Immature natural killer cell (primary cell): Measurements from ENCODE around the gene SCG3. TPM values are rescaled to one million over a fixed set of nuclear protein-coding genes. Genes with fewer than 3 reads are reported as not detected.
"Not testable (repeated sequence)": the region's sequence is repeated elsewhere in the genome, so short reads cannot be mapped to it uniquely, and the experiment has no call there.

Source experiments
- DNase-seq, 3 donors: peaks; one replicate each; pipeline ENCODE4 v3.0.0; 2022; ENCODE audit warnings: mixed read lengths in 1 of 3
- H3K27ac Mint-ChIP-seq, 6 donors: one replicate each; pipeline ENCODE4 v1.8.0; 2020; ENCODE audit warnings: mixed read lengths in 6 of 6, mild to moderate bottlenecking in 5 of 6, inconsistent platforms in 4 of 6, moderate library complexity in 3 of 6
- H3K27me3 Mint-ChIP-seq, 3 donors: one replicate each; pipeline ENCODE4 v1.8.0; 2020 to 2021; ENCODE audit warnings: low read depth in 3 of 3, mild to moderate bottlenecking in 3 of 3, mixed read lengths in 3 of 3, moderate library complexity in 3 of 3, inconsistent platforms in 1 of 3
- H3K36me3 Mint-ChIP-seq, 3 donors: one replicate each; pipeline ENCODE4 v1.8.0; 2020; ENCODE audit warnings: mixed read lengths in 3 of 3, inconsistent platforms in 2 of 3, mild to moderate bottlenecking in 2 of 3
- H3K4me1 Mint-ChIP-seq, 2 donors: one replicate each; pipeline ENCODE4 v1.8.0; 2020; ENCODE audit warnings: inconsistent platforms in 2 of 2, mild to moderate bottlenecking in 2 of 2, mixed read lengths in 2 of 2, moderate library complexity in 1 of 2
- H3K4me3 Mint-ChIP-seq, 5 donors: one replicate each; pipeline ENCODE4 v1.8.0; 2020; ENCODE audit warnings: mild to moderate bottlenecking in 5 of 5, mixed read lengths in 5 of 5, inconsistent platforms in 3 of 5, moderate library complexity in 3 of 5
- H3K9me3 Mint-ChIP-seq, 6 donors: one replicate each; pipeline ENCODE4 v1.8.0; 2020; ENCODE audit warnings: mild to moderate bottlenecking in 6 of 6, mixed read lengths in 6 of 6, inconsistent platforms in 4 of 6, moderate library complexity in 3 of 6
- polyA plus RNA-seq, 3 donors: library from polyadenylated mRNA; unstranded; fragments of 300-500 nt; fragmentation: Illumina TruSeq; gene quantifications; one replicate each; pipeline ENCODE4 v1.2.3, GENCODE V29; 2021

SCG3 gene
- polyA plus RNA-seq, result not detected

GRCh38 chr15:51681303-51681963 lies at the start of gene SCG3:
Gene SCG3, plus strand, starts transcription at chr15:51681503. Its CDS starts 253 bp downstream, at chr15:51681756.
- peaks cover 0 to 2% of the 10 kb centered on the region in 2 donors for H3K4me1 Mint-ChIP-seq
- H3K9me3 Mint-ChIP-seq, result peaks cover 0 to 4% (median 0%) of the 10 kb centered on the region in 6 donors

GRCh38 chr15:51634591-51635198 lies 46.6 kb upstream of the SCG3 start:
- H3K4me3 Mint-ChIP-seq, result no peak overlapping the region
- peaks cover 0 to 2% (median 0%) of the 10 kb centered on the region in 6 donors for H3K9me3 Mint-ChIP-seq
- H3K27ac Mint-ChIP-seq, result no peak overlapping the region
- DNase-seq, result no peak
- H3K27me3 Mint-ChIP-seq, result peaks cover 0 to 6% (median 2%) of the 10 kb centered on the region in 3 donors
- H3K36me3 Mint-ChIP-seq, result no peaks in the 10 kb centered on the region
- peaks cover 0 to 4% of the 10 kb centered on the region in 2 donors for H3K4me1 Mint-ChIP-seq

More at GRCh38 chr15:51681303-51681963, at the start of gene SCG3:
- no peak within 1 kb of the TSS for H3K27ac Mint-ChIP-seq
- H3K4me3 Mint-ChIP-seq, result peak within 1 kb of the TSS in 1 of 5 donors; percentile 12
- DNase-seq, result peak; percentile 23 to 26 (median 24)
- peaks cover 12 to 19% (median 14%) of the 10 kb centered on the region in 3 donors for H3K27me3 Mint-ChIP-seq
- no peaks in the 10 kb centered on the region for H3K36me3 Mint-ChIP-seq

- Mint-ChIP-seq H3K27me3 (peaks cover 0 to 5% (median 2%) of the 10 kb centered on the region in 3 donors), H3K9me3 (peaks cover 0 to 2% (median 0%) of the 10 kb centered on the region in 6 donors), H3K27ac (no peak overlapping the region), H3K4me3 (no peak overlapping the region), H3K4me1 (no peaks in the 10 kb centered on the region), H3K36me3 (no peaks in the 10 kb centered on the region)
- DNase-seq, result no peak
Measured at GRCh38 chr15:51641490-51642130, 39.7 kb upstream of the SCG3 start.

GRCh38 chr15:51642696-51643095 lies 38.6 kb upstream of the SCG3 start:
- peaks cover 0 to 2% (median 0%) of the 10 kb centered on the region in 6 donors for H3K9me3 Mint-ChIP-seq
- H3K36me3 Mint-ChIP-seq, result no peaks in the 10 kb centered on the region

GRCh38 chr15:51647128-51647562 lies 34.2 kb upstream of the SCG3 start:
- H3K9me3 Mint-ChIP-seq, result no peaks in the 10 kb centered on the region
- H3K36me3 Mint-ChIP-seq, result no peaks in the 10 kb centered on the region
- peaks cover 0 to 4% (median 1%) of the 10 kb centered on the region in 3 donors for H3K27me3 Mint-ChIP-seq
- H3K4me3 Mint-ChIP-seq, result no peak overlapping the region
- H3K4me1 Mint-ChIP-seq, result no peaks in the 10 kb centered on the region
- peak overlapping the region in 1 of 6 donors; percentile 5 for H3K27ac Mint-ChIP-seq
- no peak for DNase-seq

More at GRCh38 chr15:51642696-51643095, 38.6 kb upstream of the SCG3 start:
- Mint-ChIP-seq H3K4me3 (no peak overlapping the region), H3K27me3 (peaks cover 0 to 5% (median 2%) of the 10 kb centered on the region in 3 donors), H3K4me1 (no peaks in the 10 kb centered on the region), H3K27ac (no peak overlapping the region)
- no peak for DNase-seq

- H3K27ac Mint-ChIP-seq, H3K36me3 Mint-ChIP-seq, H3K9me3 Mint-ChIP-seq, H3K4me1 Mint-ChIP-seq, H3K4me3 Mint-ChIP-seq, H3K27me3 Mint-ChIP-seq, DNase-seq: not testable (repeated sequence)
Measured at GRCh38 chr15:51648101-51648500, 33.2 kb upstream of the SCG3 start.

GRCh38 chr15:51648643-51649042 lies 32.7 kb upstream of the SCG3 start:
- not testable (repeated sequence) for H3K9me3 Mint-ChIP-seq, H3K4me3 Mint-ChIP-seq, DNase-seq, H3K27me3 Mint-ChIP-seq, H3K36me3 Mint-ChIP-seq, H3K4me1 Mint-ChIP-seq, H3K27ac Mint-ChIP-seq

- Mint-ChIP-seq H3K36me3 (no peaks in the 10 kb centered on the region), H3K4me3 (no peak overlapping the region)
Measured at GRCh38 chr15:51649659-51650521, 31.4 kb upstream of the SCG3 start.

GRCh38 chr15:51652084-51652668 lies 29.1 kb upstream of the SCG3 start:
- H3K27me3 Mint-ChIP-seq, result peaks cover 2 to 5% (median 3%) of the 10 kb centered on the region in 3 donors
- no peaks in the 10 kb centered on the region for H3K4me1 Mint-ChIP-seq
- no peak overlapping the region for H3K27ac Mint-ChIP-seq
- no peaks in the 10 kb centered on the region for H3K36me3 Mint-ChIP-seq
- H3K4me3 Mint-ChIP-seq, result no peak overlapping the region
- H3K9me3 Mint-ChIP-seq, result no peaks in the 10 kb centered on the region
- no peak for DNase-seq

More at GRCh38 chr15:51649659-51650521, 31.4 kb upstream of the SCG3 start:
- Mint-ChIP-seq H3K27ac (no peak overlapping the region), H3K9me3 (no peaks in the 10 kb centered on the region), H3K4me1 (no peaks in the 10 kb centered on the region), H3K27me3 (peaks cover 0 to 4% (median 3%) of the 10 kb centered on the region in 3 donors)
- peak; percentile 51 to 64 (median 55) for DNase-seq

- not testable (repeated sequence) for DNase-seq, H3K4me1 Mint-ChIP-seq, H3K9me3 Mint-ChIP-seq, H3K27me3 Mint-ChIP-seq, H3K27ac Mint-ChIP-seq, H3K4me3 Mint-ChIP-seq, H3K36me3 Mint-ChIP-seq
Measured at GRCh38 chr15:51655401-51656057, 25.8 kb upstream of the SCG3 start.

GRCh38 chr15:51658664-51659063 lies 22.6 kb upstream of the SCG3 start:
- Mint-ChIP-seq H3K4me1 (no peaks in the 10 kb centered on the region), H3K27me3 (peaks cover 4 to 13% (median 5%) of the 10 kb centered on the region in 3 donors), H3K27ac (no peak overlapping the region), H3K9me3 (no peaks in the 10 kb centered on the region), H3K36me3 (no peaks in the 10 kb centered on the region), H3K4me3 (no peak overlapping the region)
- no peak for DNase-seq

GRCh38 chr15:51661072-51661471 lies 20.2 kb upstream of the SCG3 start:
- Mint-ChIP-seq H3K36me3 (no peaks in the 10 kb centered on the region), H3K4me3 (no peak overlapping the region), H3K27me3 (peaks cover 5 to 13% (median 8%) of the 10 kb centered on the region in 3 donors), H3K9me3 (no peaks in the 10 kb centered on the region), H3K27ac (no peak overlapping the region), H3K4me1 (no peaks in the 10 kb centered on the region)
- DNase-seq, result no peak

- no peak overlapping the region for H3K4me3 Mint-ChIP-seq
- H3K36me3 Mint-ChIP-seq, result no peaks in the 10 kb centered on the region
- H3K27ac Mint-ChIP-seq, result no peak overlapping the region
- no peak for DNase-seq
- H3K9me3 Mint-ChIP-seq, result no peaks in the 10 kb centered on the region
- peaks cover 0 to 9% (median 9%) of the 10 kb centered on the region in 3 donors for H3K27me3 Mint-ChIP-seq
- no peaks in the 10 kb centered on the region for H3K4me1 Mint-ChIP-seq
Measured at GRCh38 chr15:51667478-51667877, 13.8 kb upstream of the SCG3 start.
